WTC11 (cell line): Measurements from ENCODE around the gene PI4KA.
"Not testable (repeated sequence)": the region's sequence is repeated elsewhere in the genome, so short reads cannot be mapped to it uniquely, and the experiment has no call there.

Experiments used
- CTCF ChIP-seq: fragments of 200-600 bp; IDR thresholded peaks from 2 replicates; pipeline ENCODE4 v1.8.0; 2022; ENCODE audit warnings: antibody characterized with exemption
- ESRRA ChIP-seq: sonication (generic); formaldehyde crosslinking; IDR thresholded peaks from 2 replicates; pipeline ENCODE4 v1.8.1; 2022; ENCODE audit warnings: mild to moderate bottlenecking, missing genetic modification reagents, borderline replicate concordance
- MAX ChIP-seq: sonication (generic); formaldehyde crosslinking; IDR thresholded peaks from 2 replicates; pipeline ENCODE4 v1.8.0; 2022; ENCODE audit warnings: mild to moderate bottlenecking, missing genetic modification reagents
- NFE2L1 ChIP-seq: sonication (generic); formaldehyde crosslinking; IDR thresholded peaks from 2 replicates; pipeline ENCODE4 v1.8.1; 2023; ENCODE audit warnings: missing genetic modification reagents
- PRDM15 ChIP-seq: sonication (generic); formaldehyde crosslinking; IDR thresholded peaks from 2 replicates; pipeline ENCODE4 v1.8.0; 2022; ENCODE audit warnings: missing genetic modification reagents
- SMAD3 ChIP-seq: sonication (generic); formaldehyde crosslinking; IDR thresholded peaks from 2 replicates; pipeline ENCODE4 v1.8.0; 2022; ENCODE audit warnings: missing genetic modification reagents, mild to moderate bottlenecking, borderline replicate concordance
- TP53 ChIP-seq: sonication (generic); formaldehyde crosslinking; IDR thresholded peaks from 2 replicates; pipeline ENCODE4 v1.8.1; 2023; ENCODE audit warnings: mild to moderate bottlenecking, missing genetic modification reagents
- ZNF281 ChIP-seq: sonication (generic); formaldehyde crosslinking; IDR thresholded peaks from 2 replicates; pipeline ENCODE4 v1.8.0; 2023; ENCODE audit warnings: mild to moderate bottlenecking, missing genetic modification reagents
- ZNF396 ChIP-seq: fragments of 250-450 bp; sonication (Bioruptor Pico); IDR thresholded peaks from 2 replicates; pipeline ENCODE4 v1.8.0; 2021; ENCODE audit warnings: mild to moderate bottlenecking, moderate library complexity, borderline replicate concordance
- ZNF425 ChIP-seq: fragments of 250-450 bp; sonication (Bioruptor Pico); conservative IDR thresholded peaks from 2 replicates; pipeline ENCODE4 v1.9.0; 2021; ENCODE audit warnings: mild to moderate bottlenecking
- ZSCAN18 ChIP-seq: fragments of 250-450 bp; sonication (Bioruptor Pico); IDR thresholded peaks from 2 replicates; pipeline ENCODE4 v2.1.2; 2022; ENCODE audit warnings: mild to moderate bottlenecking, moderate library complexity

GRCh38 chr22:20717213-20717866 lies 141.3 kb downstream of the PI4KA start:
- TF ChIP-seq CTCF; SMAD3 (CRISPR knock-in tag); PRDM15 (CRISPR knock-in tag); ZNF396; ZNF281 (CRISPR knock-in tag); ZSCAN18; ZNF425; ESRRA (CRISPR knock-in tag); TP53 (CRISPR knock-in tag); MAX (CRISPR knock-in tag); NFE2L1 (CRISPR knock-in tag): not testable (repeated sequence)
